H1 (cell line): Measurements from ENCODE around the gene NRIP3. TPM values are rescaled to one million over a fixed set of nuclear protein-coding genes. Genes with fewer than 3 reads are reported as not detected.

Source experiments
- CTCF ChIA-PET: fragments of 300-600 bp; sonication (Branson Sonifier 250); formaldehyde crosslinking; loops from one replicate; lab custom pipeline; 2021; ENCODE audit not compliant: partially characterized antibody; lab: Charles Lee
- POLR2A ChIA-PET: fragments of 300-600 bp; sonication (Branson Sonifier 250); formaldehyde crosslinking; loops from one replicate; lab custom pipeline; 2021; ENCODE audit warnings: inconsistent platforms; ENCODE audit not compliant: partially characterized antibody; lab: Charles Lee
- DNase-seq, 2 experiments: peaks; one replicate each; pipeline versions ENCODE4 v3.0.0 to v3.0.0-alpha.2; 2010 to 2022; ENCODE audit warnings: low spot score in 2 of 2, low read depth in 1 of 2, mixed read lengths in 1 of 2
- FAIRE-seq: peaks from 2 replicates; lab custom pipeline; 2011; peaks lifted over from hg19 to GRCh38; lab: Jason Lieb, UNC
- H2AFZ ChIP-seq: 2 replicates; pipeline ENCODE4 v1.8.1; 2012; ENCODE audit warnings: low read length, inconsistent platforms
- H2AK5ac ChIP-seq: 2 replicates; pipeline ENCODE4 v1.6.1; 2013; ENCODE audit warnings: low read depth, low read length
- H2BK120ac ChIP-seq: replicated peaks from 2 replicates; pipeline ENCODE3; 2013; ENCODE audit warnings: low read depth, low read length, inconsistent platforms
- H2BK12ac ChIP-seq: 2 replicates; pipeline ENCODE4 v1.6.1; 2013; ENCODE audit warnings: low read depth, low read length
- H2BK15ac ChIP-seq: 2 replicates; pipeline ENCODE4 v1.6.1; 2013; ENCODE audit warnings: low read length
- H2BK20ac ChIP-seq: 2 replicates; pipeline ENCODE4 v1.6.1; 2013; ENCODE audit warnings: low read length
- H2BK5ac ChIP-seq: 2 replicates; pipeline ENCODE4 v1.6.1; 2013; ENCODE audit warnings: low read depth, low read length
- H3K14ac ChIP-seq: 2 replicates; pipeline ENCODE4 v1.6.1; 2013; ENCODE audit warnings: inconsistent platforms; ENCODE audit not compliant: insufficient read length
- H3K18ac ChIP-seq: 2 replicates; pipeline ENCODE4 v1.6.1; 2013; ENCODE audit warnings: low read length; ENCODE audit errors: extremely low read depth
- H3K23ac ChIP-seq: 2 replicates; pipeline ENCODE4 v1.6.1; 2013; ENCODE audit warnings: inconsistent platforms; ENCODE audit not compliant: insufficient read length
- H3K23me2 ChIP-seq: 2 replicates; pipeline ENCODE4 v1.6.1; 2013; ENCODE audit warnings: low read depth, low read length
- H3K27ac ChIP-seq: 2 replicates; pipeline ENCODE4 v1.6.1; 2011; ENCODE audit warnings: low read depth, low read length, inconsistent platforms
- H3K27me3 ChIP-seq, 4 experiments: replicated peaks in 1 of 4; 1 replicate in 1 of 4; 2 replicates in 3 of 4; pipeline versions ENCODE4 v1.6.1 to v1.8.1; 2011 to 2013; ENCODE audit warnings: low read length in 3 of 4, mild to moderate bottlenecking in 3 of 4, inconsistent platforms in 2 of 4, mixed read lengths in 2 of 4, moderate library complexity in 1 of 4; ENCODE audit not compliant: control insufficient read depth in 3 of 4, insufficient read depth in 3 of 4; ENCODE audit errors: extremely low read depth in 1 of 4
- H3K36me3 ChIP-seq, 4 experiments: 2 replicates each; pipeline versions ENCODE4 v1.6.1 to v1.8.1; 2011 to 2013; ENCODE audit warnings: mild to moderate bottlenecking in 4 of 4, low read length in 3 of 4, moderate library complexity in 2 of 4, control low read depth in 1 of 4, inconsistent platforms in 1 of 4; ENCODE audit not compliant: insufficient read depth in 4 of 4, control insufficient read depth in 2 of 4
- H3K4ac ChIP-seq: replicated peaks from 2 replicates; pipeline ENCODE3; 2013; ENCODE audit warnings: low read length, low read depth, mixed read lengths, inconsistent platforms; ENCODE audit not compliant: insufficient read length
- H3K4me1 ChIP-seq, 4 experiments: replicated peaks in 1 of 4; 1 replicate in 1 of 4; 2 replicates in 3 of 4; pipeline versions ENCODE4 v1.6.1 to v1.8.1; 2011 to 2013; ENCODE audit warnings: low read length in 3 of 4, inconsistent platforms in 2 of 4, mixed read lengths in 1 of 4; ENCODE audit not compliant: insufficient read depth in 4 of 4, control insufficient read depth in 3 of 4
- H3K4me2 ChIP-seq, 2 experiments: 2 replicates each; pipeline versions ENCODE4 v1.6.1 to v1.8.1; 2011 to 2013; ENCODE audit warnings: low read depth in 2 of 2, low read length in 2 of 2, control low read depth in 1 of 2, inconsistent platforms in 1 of 2, mild to moderate bottlenecking in 1 of 2; ENCODE audit not compliant: insufficient read depth in 1 of 2
- H3K4me3 ChIP-seq, 4 experiments: fragments of 200-600, 300-600 bp in 1 of 4; sonication (generic), shearing (Covaris generic), sonication (Bioruptor Twin) in 1 of 4; 2 replicates each; pipeline versions ENCODE4 v1.5.1 to v1.8.1; 2011 to 2016; ENCODE audit warnings: low read length in 4 of 4, low read depth in 3 of 4, control low read depth in 2 of 4, inconsistent platforms in 2 of 4, mild to moderate bottlenecking in 2 of 4, mixed read lengths in 1 of 4, moderate library complexity in 1 of 4; ENCODE audit not compliant: insufficient read depth in 2 of 4; ENCODE audit errors: extremely low read depth in 1 of 4
- H3K56ac ChIP-seq: replicated peaks from 2 replicates; pipeline ENCODE3; 2013; ENCODE audit warnings: low read depth, mild to moderate bottlenecking, mixed read lengths, low read length, inconsistent platforms; ENCODE audit not compliant: insufficient read length
- H3K79me1 ChIP-seq: 2 replicates; pipeline ENCODE4 v1.6.1; 2013; ENCODE audit warnings: low read depth, low read length, control low read depth
- H3K79me2 ChIP-seq, 2 experiments: 2 replicates each; pipeline versions ENCODE4 v1.6.1 to v1.8.1; 2012 to 2013; ENCODE audit warnings: low read length in 2 of 2, mild to moderate bottlenecking in 2 of 2, inconsistent platforms in 1 of 2; ENCODE audit not compliant: insufficient read depth in 2 of 2, control insufficient read depth in 1 of 2
- H3K9ac ChIP-seq, 4 experiments: replicated peaks in 1 of 4; 1 replicate in 1 of 4; 2 replicates in 3 of 4; pipeline versions ENCODE4 v1.6.1 to v1.8.1; 2011 to 2013; ENCODE audit warnings: low read depth in 3 of 4, low read length in 3 of 4, control low read depth in 2 of 4, mild to moderate bottlenecking in 2 of 4, moderate library complexity in 2 of 4, inconsistent platforms in 1 of 4; ENCODE audit errors: extremely low read depth in 1 of 4
- H3K9me3 ChIP-seq, 2 experiments: 2 replicates each; pipeline versions ENCODE4 v1.6.1 to v1.8.1; 2012 to 2013; ENCODE audit warnings: mild to moderate bottlenecking in 2 of 2, moderate library complexity in 2 of 2, control low read depth in 1 of 2, inconsistent platforms in 1 of 2, low read depth in 1 of 2, low read length in 1 of 2, mixed read lengths in 1 of 2; ENCODE audit not compliant: insufficient read depth in 2 of 2
- H4K20me1 ChIP-seq, 2 experiments: replicated peaks in 1 of 2; 2 replicates each; pipeline versions ENCODE3 to v1.8.1; 2011 to 2013; ENCODE audit warnings: inconsistent platforms in 2 of 2, low read length in 2 of 2, mild to moderate bottlenecking in 1 of 2; ENCODE audit not compliant: insufficient read depth in 2 of 2, control insufficient read depth in 1 of 2
- H4K5ac ChIP-seq: 2 replicates; pipeline ENCODE4 v1.6.1; 2013; ENCODE audit warnings: low read length, low read depth, mixed read lengths, inconsistent platforms; ENCODE audit not compliant: insufficient read length
- H4K8ac ChIP-seq: 2 replicates; pipeline ENCODE4 v1.8.0; 2013; ENCODE audit warnings: mild to moderate bottlenecking, moderate library complexity, low read length, inconsistent platforms; ENCODE audit not compliant: insufficient read depth; ENCODE audit errors: extremely low read depth
- H4K91ac ChIP-seq: replicated peaks from 2 replicates; pipeline ENCODE3; 2013; ENCODE audit warnings: low read length, mixed read lengths, inconsistent platforms; ENCODE audit not compliant: insufficient read length
- CTCF ChIP-seq, 3 experiments: IDR thresholded peaks; 1 replicate in 2 of 3; 2 replicates in 1 of 3; pipeline versions ENCODE4 v1.5.1 to v1.6.1; 2011; ENCODE audit warnings: low read length in 3 of 3, mild to moderate bottlenecking in 3 of 3, inconsistent platforms in 2 of 3, low read depth in 1 of 3, moderate library complexity in 1 of 3; ENCODE audit not compliant: insufficient read depth in 1 of 3; ENCODE audit errors: control extremely low read depth in 1 of 3
- E2F6 ChIP-seq: IDR thresholded peaks from 2 replicates; pipeline ENCODE4 v1.6.1; 2012; ENCODE audit warnings: inconsistent platforms
- EP300 ChIP-seq, 2 experiments: IDR thresholded peaks; 1 replicate in 1 of 2; 2 replicates in 1 of 2; pipeline ENCODE4 v1.6.1; 2011 to 2012; ENCODE audit warnings: low read depth in 2 of 2, low read length in 2 of 2, mild to moderate bottlenecking in 2 of 2, borderline replicate concordance in 1 of 2, inconsistent platforms in 1 of 2, moderate library complexity in 1 of 2
- GTF2F1 ChIP-seq: IDR thresholded peaks from 2 replicates; pipeline ENCODE4 v1.6.1; 2012; ENCODE audit warnings: low read depth, low read length, improper control_type of control experiment, borderline replicate concordance
- JUND ChIP-seq: IDR thresholded peaks from 2 replicates; pipeline ENCODE4 v1.6.1; 2011; ENCODE audit warnings: mild to moderate bottlenecking, improper control_type of control experiment, low read length
- KDM5A ChIP-seq: fragments of 200-600 bp; IDR thresholded peaks from 2 replicates; pipeline ENCODE4 v1.7.1; 2012; ENCODE audit warnings: mild to moderate bottlenecking, low read length, inconsistent platforms, mixed read lengths
- NANOG ChIP-seq: IDR thresholded peaks from 2 replicates; pipeline ENCODE4 v1.6.1; 2011; ENCODE audit warnings: low read length, low read depth, mild to moderate bottlenecking, inconsistent platforms; ENCODE audit not compliant: insufficient read depth, poor library complexity, severe bottlenecking
- SIRT6 ChIP-seq: IDR thresholded peaks from one replicate; pipeline ENCODE4 v1.7.1; 2012; ENCODE audit warnings: low read length, inconsistent platforms
- TAF7 ChIP-seq: optimal IDR thresholded peaks from 2 replicates; pipeline ENCODE3; 2011; ENCODE audit warnings: low read depth, mild to moderate bottlenecking, inconsistent platforms, low read length, moderate library complexity, borderline replicate concordance
- WGBS, 2 experiments: shearing (Covaris generic) in 1 of 2; methylation state at CpG; one replicate each; pipeline versions ENCODE4 v1.1.6 to v1.1.7; 2013 to 2015; ENCODE audit warnings: low lambda C conversion rate in 2 of 2, mixed read lengths in 2 of 2, inconsistent platforms in 1 of 2, low coverage in 1 of 2, missing lambda C conversion rate in 1 of 2; ENCODE audit not compliant: insufficient replicate concordance in 2 of 2, insufficient coverage in 1 of 2, insufficient read length in 1 of 2; ENCODE audit errors: extremely low coverage in 1 of 2, missing lambda C conversion rate in 1 of 2; 5-methylcytosine and 5-hydroxymethylcytosine counted together
- polyA plus RNA-seq, 7 experiments: library from polyadenylated mRNA; depleted of rRNA in 3 of 7; stranded (reverse) in 5 of 7; unstranded in 2 of 7; fragments of >200 nt in 5 of 7; fragments of 200-250 nt in 2 of 7; gene quantifications; 1 replicate in 5 of 7; 2 replicates in 1 of 7; 4 replicates in 1 of 7; pipeline versions ENCODE4 v1.2.1 to v1.2.3, GENCODE V29; 2011 to 2013; ENCODE audit warnings: missing spikeins in 2 of 7, mixed read lengths in 2 of 7
- total RNA-seq: library from RNA; stranded (reverse); fragmentation: NEBNext Ultra II Directional; extraction: Animal tissue kit (Norgen Biotek cat#: 25700); gene quantifications from 2 replicates; pipeline ENCODE4 v1.2.1, GENCODE V29; 2021

NRIP3 gene
- total and polyA plus RNA-seq, 2 of the 8 experiments (the other 6 are each of a cell fraction or from before 2014, with no cell fraction given) = 3.9 to 7.1 TPM

GRCh38 chr11:9005087-9005486, 1.3 kb upstream of the NRIP3 start:
- Histone ChIP-seq H2BK12ac (no peak overlapping the region), H2BK5ac (no peak overlapping the region), H3K14ac (no peak overlapping the region), H4K91ac (no peak overlapping the region), H2BK20ac (peak overlapping the region; percentile 22; the same call in 1 of the 2 replicates), H3K9me3 (no peaks in the 10 kb centered on the region), H3K27me3 (peaks cover 20 to 57% (median 50%) of the 10 kb centered on the region in 4 experiments), H2BK15ac (no peak overlapping the region), H3K79me1 (no peaks in the 10 kb centered on the region), H3K4me3 (peak overlapping the region in 1 of 4 experiments; percentile 67; a peak in 2 of 8 replicates), H2BK120ac (no peak overlapping the region), H3K9ac (no peak overlapping the region), H2AFZ (peak overlapping the region; percentile 36; the same call in 1 of the 2 replicates), H2AK5ac (no peak overlapping the region), H3K23ac (no peak overlapping the region), H3K36me3 (no peaks in the 10 kb centered on the region), H3K4me1 (peaks cover 0 to 8% (median 6%) of the 10 kb centered on the region in 4 experiments; a peak in 6 of 7 replicates), H4K20me1 (peaks cover 2% of the 10 kb centered on the region in 2 experiments), H3K27ac (no peak overlapping the region), H4K5ac (no peak overlapping the region), H3K4me2 (peak overlapping the region in 1 of 2 experiments; percentile 84; a peak in 1 of 4 replicates), H3K23me2 (peaks cover 10% of the 10 kb centered on the region; the same call in 1 of the 2 replicates), H3K18ac (no peak overlapping the region), H3K79me2 (no peaks in the 10 kb centered on the region), H3K56ac (no peak overlapping the region), H3K4ac (no peak overlapping the region), H4K8ac (no peak overlapping the region)
- 86% methylated on average over 4 of the region's 4 CpGs; no CpG with 5 or more reads in 1 of the 2 experiments for WGBS, 2 experiments
- FAIRE-seq (no peak), DNase-seq (no peak)
- ChIA-PET POLR2A (interaction anchor here (0.7 kb wide), 1 partner anchor 120 kb away, joined by 3 read pairs; no protein-coding TSS in a partner anchor), CTCF (interaction anchor here (0.6 to 3.8 kb wide), 4 partner anchors 10 to 134 kb away, joined by 3 to 26 read pairs (median 6); no protein-coding TSS in a partner anchor)
- TF ChIP-seq CTCF (IDR thresholded peaks at IDR 0.05; ENCODE audit: control extremely low read depth in 1 of 3, insufficient read depth in 1 of 3, low read depth in 1 of 3, low read length in 3 of 3) (no peak), EP300 (IDR thresholded peaks at IDR 0.05; ENCODE audit: borderline replicate concordance in 1 of 2, low read depth in 2 of 2, low read length in 2 of 2) (no peak), JUND (no peak), SIRT6 (no peak), E2F6 (no peak), KDM5A (no peak), TAF7 (no peak), GTF2F1 (no peak), NANOG (no peak)
